GM12878 (cell line): Measurements from ENCODE around the gene SRRM3. TPM values are rescaled to one million over a fixed set of nuclear protein-coding genes. Genes with fewer than 3 reads are reported as not detected.

Source experiments
- ATAC-seq: fragments of 200-7000 bp; cut with Tn5 transposase; 3 replicates; pipeline ENCODE4 v1.9.1; 2020; ENCODE audit warnings: mild to moderate bottlenecking, moderate library complexity
- BruUV-seq: library from RNA; stranded (reverse); fragments of 400-500 nt; replicated peaks from 2 replicates; lab custom pipeline; 2021; lab: Mats Ljungman, UMichigan
- CTCF ChIA-PET: fragments of 300-600 bp; sonication (Branson Sonifier 250); formaldehyde crosslinking; extraction: SDS; loops from one replicate; lab custom pipeline; 2021; ENCODE audit warnings: inconsistent platforms; lab: Yijun Ruan, JAX
- POLR2A ChIA-PET: fragments of 350-600 bp; formaldehyde crosslinking; extraction: SDS; loops from one replicate; lab custom pipeline; 2021; ENCODE audit warnings: inconsistent platforms; lab: Charles Lee
- RAD21 ChIA-PET: fragments of 300-600 bp; sonication (Branson Sonifier 250); formaldehyde crosslinking; loops from one replicate; lab custom pipeline; 2023; ENCODE audit warnings: antibody characterized with exemption; ENCODE audit not compliant: unreplicated experiment; lab: Charles Lee
- SMC1A ChIA-PET: fragments of 300-600 bp; sonication (Branson Sonifier 250); formaldehyde crosslinking; loops from one replicate; lab custom pipeline; 2023; ENCODE audit not compliant: unreplicated experiment, uncharacterized antibody; lab: Charles Lee
- DNase-seq: peaks from one replicate; pipeline ENCODE4 v3.0.0-alpha.2; 2011; ENCODE audit warnings: low read depth, low spot score
- FAIRE-seq: peaks from 3 replicates; lab custom pipeline; 2011; peaks lifted over from hg19 to GRCh38; lab: Jason Lieb, UNC
- H2AFZ ChIP-seq: 2 replicates; pipeline ENCODE4 v1.6.0; 2011; ENCODE audit warnings: low read depth, low read length, control low read depth; ENCODE audit not compliant: control insufficient read depth
- H3K27ac ChIP-seq: 2 replicates; pipeline ENCODE4 v1.5.1; 2011; ENCODE audit warnings: control low read depth; ENCODE audit not compliant: control insufficient read depth, insufficient read depth
- H3K27me3 ChIP-seq, 2 experiments: replicated peaks in 1 of 2; 2 replicates each; pipeline versions ENCODE4 v1.6.0 to v1.6.1; 2011; ENCODE audit warnings: low read length in 1 of 2; ENCODE audit not compliant: control insufficient read depth in 2 of 2, insufficient read depth in 2 of 2
- H3K36me3 ChIP-seq, 2 experiments: 2 replicates each; pipeline ENCODE4 v1.5.1; 2011; ENCODE audit warnings: low read length in 1 of 2; ENCODE audit not compliant: control insufficient read depth in 2 of 2, insufficient read depth in 2 of 2
- H3K4me1 ChIP-seq: 2 replicates; pipeline ENCODE4 v1.6.1; 2011; ENCODE audit warnings: mild to moderate bottlenecking, low read length, moderate library complexity, mixed read lengths; ENCODE audit not compliant: control insufficient read depth, insufficient read depth
- H3K4me2 ChIP-seq: 2 replicates; pipeline ENCODE4 v1.6.0; 2011; ENCODE audit warnings: control low read depth; ENCODE audit not compliant: control insufficient read depth, insufficient read depth
- H3K4me3 ChIP-seq: fragments of 200-600 bp; sonication (generic); 2 replicates; pipeline ENCODE4 v1.5.1; 2016
- H3K79me2 ChIP-seq: 2 replicates; pipeline ENCODE4 v1.6.0; 2011; ENCODE audit warnings: low read length; ENCODE audit not compliant: control insufficient read depth, insufficient read depth
- H3K9ac ChIP-seq: 2 replicates; pipeline ENCODE4 v1.8.0; 2011; ENCODE audit warnings: low read length, control low read depth, mixed read lengths; ENCODE audit not compliant: control insufficient read depth, insufficient read depth
- H3K9me3 ChIP-seq: replicated peaks from 3 replicates; pipeline ENCODE4 v1.5.1; 2011; ENCODE audit warnings: mild to moderate bottlenecking, low read length; ENCODE audit not compliant: control insufficient read depth, insufficient read depth
- H4K20me1 ChIP-seq: 2 replicates; pipeline ENCODE4 v1.6.0; 2011; ENCODE audit not compliant: control insufficient read depth, insufficient read depth
- CBFB ChIP-seq: IDR thresholded peaks from 2 replicates; pipeline ENCODE4 v1.6.1; 2016; ENCODE audit warnings: antibody characterized with exemption, low read depth
- HCFC1 ChIP-seq: fragments of 150-350 bp; IDR thresholded peaks from 2 replicates; pipeline ENCODE4 v1.6.1; 2014; ENCODE audit warnings: low read length
- IRF4 ChIP-seq: IDR thresholded peaks from 2 replicates; pipeline ENCODE4 v1.6.1; 2011; ENCODE audit warnings: low read depth, low read length
- MYC ChIP-seq: IDR thresholded peaks from 2 replicates; pipeline ENCODE4 v1.6.1; 2011; ENCODE audit warnings: mild to moderate bottlenecking, low read length, moderate library complexity, inconsistent platforms; ENCODE audit not compliant: insufficient read depth, insufficient replicate concordance, insufficient read length, severe bottlenecking
- POU2F2 ChIP-seq: IDR thresholded peaks from 3 replicates; pipeline ENCODE4 v1.6.1; 2011; ENCODE audit warnings: low read depth, mild to moderate bottlenecking, low read length, borderline replicate concordance
- RAD21 ChIP-seq: IDR thresholded peaks from 2 replicates; pipeline ENCODE4 v1.6.1; 2011; ENCODE audit warnings: mild to moderate bottlenecking, low read depth, low read length, moderate library complexity; ENCODE audit not compliant: insufficient read depth
- SMARCA5 ChIP-seq: fragments of 450-650 bp; IDR thresholded peaks from 2 replicates; pipeline ENCODE4 v1.6.1; 2017; ENCODE audit warnings: mild to moderate bottlenecking
- SREBF1 ChIP-seq: IDR thresholded peaks from 2 replicates; pipeline ENCODE4 v1.6.1; 2012; ENCODE audit warnings: mild to moderate bottlenecking, low read length
- SUZ12 ChIP-seq: fragments of 200-600 bp; sonication (generic); IDR thresholded peaks from one replicate; pipeline ENCODE4 v1.6.1; 2018; ENCODE audit warnings: antibody characterized with exemption, mild to moderate bottlenecking; ENCODE audit not compliant: unreplicated experiment
- WRNIP1 ChIP-seq: IDR thresholded peaks from 2 replicates; pipeline ENCODE4 v1.6.1; 2011; ENCODE audit warnings: low read depth, low read length, improper control_type of control experiment, borderline replicate concordance
- ZNF274 ChIP-seq: IDR thresholded peaks from one replicate; pipeline ENCODE4 v1.8.0; 2011; ENCODE audit not compliant: insufficient read length, insufficient read depth
- WGBS: methylation state at CpG from one replicate; pipeline ENCODE4 v1.1.6; 2016; ENCODE audit warnings: low lambda C conversion rate; ENCODE audit not compliant: insufficient replicate concordance, insufficient coverage; ENCODE audit errors: missing lambda C conversion rate; 5-methylcytosine and 5-hydroxymethylcytosine counted together
- in situ Hi-C: fragments of 300-500 bp; cut with MboI; formaldehyde crosslinking; loops from 9 replicates; pipeline ENCODE4 v1.14.3; 2018; ENCODE audit warnings: mixed read lengths
- intact Hi-C: fragments of 100-400 bp; cut with micrococcal nuclease; formaldehyde crosslinking; loops from one replicate; pipeline ENCODE4 v1.14.2; 2022; ENCODE audit not compliant: unreplicated experiment
- polyA plus RNA-seq, 11 experiments: library from polyadenylated mRNA; depleted of rRNA in 4 of 11; unstranded in 6 of 11; stranded (reverse) in 5 of 11; fragments of >200 nt; fragmentation: Nextera tagmentation in 4 of 11; fragmentation: Illumina TruSeq in 1 of 11; extraction: Ambion mirVana in 4 of 11; extraction: Trizol in 1 of 11; gene quantifications; 1 replicate in 1 of 11; 2 replicates in 10 of 11; pipeline versions ENCODE4 v1.2.1 to v1.2.3, GENCODE V29; 2011 to 2016; ENCODE audit warnings: inconsistent platforms in 2 of 11, missing spikeins in 2 of 11, low read depth in 1 of 11
- total RNA-seq, 4 experiments: library from RNA; depleted of rRNA in 3 of 4; stranded (reverse); fragments of >200 nt in 3 of 4; fragmentation: Illumina TruSeq in 1 of 4; extraction: Trizol in 1 of 4; gene quantifications; 2 replicates each; pipeline versions ENCODE4 v1.2.1 to v1.2.3, GENCODE V29; 2013 to 2021
- TF ChIP-seq, protein P1 (sequence below): IDR thresholded peaks from 2 replicates; pipeline ENCODE4 v1.6.1; 2012; ENCODE audit warnings: low read depth, low read length, improper control_type of control experiment
- TF ChIP-seq, protein P2 (sequence below): fragments of 450-650 bp; IDR thresholded peaks from 2 replicates; pipeline ENCODE4 v1.6.1; 2018; ENCODE audit warnings: mild to moderate bottlenecking, low read depth, moderate library complexity; ENCODE audit not compliant: partially characterized antibody
- TF ChIP-seq, protein P3 (sequence below), 3 experiments: IDR thresholded peaks in 2 of 3; conservative IDR thresholded peaks in 1 of 3; 2 replicates each; pipeline ENCODE4 v1.5.1; 2011; ENCODE audit warnings: low read depth in 3 of 3, low read length in 3 of 3, mild to moderate bottlenecking in 3 of 3, control low read depth in 2 of 3, moderate library complexity in 2 of 3, inconsistent platforms in 1 of 3, mixed read lengths in 1 of 3; ENCODE audit not compliant: control insufficient read depth in 2 of 3, insufficient read depth in 1 of 3; ENCODE audit errors: extremely low read depth in 1 of 3

The SRRM3 gene
- total and polyA plus RNA-seq, 10 of the 15 experiments (the other 5 are each of a cell fraction or from before 2014, with no cell fraction given): 0.03 to 0.15 (median 0.05) TPM; not detected in 6

DNA sequence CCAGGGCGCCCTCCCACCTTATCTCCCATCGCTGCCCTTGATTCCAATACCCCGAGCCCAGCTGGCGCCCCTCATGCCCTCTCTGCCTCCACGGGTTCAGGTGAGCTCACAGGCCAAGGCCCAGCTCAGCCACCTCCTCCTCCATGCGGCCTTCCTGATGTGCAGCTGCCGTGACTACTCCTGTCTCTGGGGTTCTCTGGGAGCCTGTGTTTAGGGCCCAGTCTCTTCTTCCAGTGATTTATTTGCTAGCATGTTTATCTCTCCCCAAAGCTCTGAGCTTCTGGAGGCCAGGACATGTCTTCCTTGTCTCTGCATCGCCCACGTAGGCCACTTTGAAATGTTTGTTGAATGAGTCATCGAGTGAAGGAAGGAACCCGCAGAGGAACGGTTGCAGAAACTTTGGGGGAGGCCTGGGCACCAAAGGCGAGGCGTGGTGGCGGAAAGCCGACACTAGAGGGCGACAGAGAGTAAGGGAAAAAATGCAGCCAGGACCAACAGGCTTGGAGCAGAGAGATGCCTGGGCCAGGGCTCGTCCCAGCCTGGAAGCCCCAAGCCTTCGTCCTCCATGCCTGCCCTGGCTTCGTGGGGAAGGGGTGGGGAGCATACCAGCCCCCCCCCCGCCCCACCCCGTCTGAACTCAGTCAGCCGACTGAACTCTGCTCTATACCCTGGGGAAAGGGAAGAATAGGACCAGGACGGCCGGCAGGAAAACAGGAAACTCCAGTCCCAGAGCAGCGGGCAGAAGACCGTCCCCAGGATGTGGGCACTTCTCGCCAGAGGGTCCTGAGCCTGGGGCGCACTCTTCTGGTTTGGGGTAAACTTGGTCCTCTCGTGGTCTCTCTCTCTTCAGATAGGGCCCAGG, 89.9 kb downstream of the SRRM3 start:
- Histone ChIP-seq H3K27me3 (no peaks in the 10 kb centered on the region), H3K27ac (peak overlapping the region; percentile 13), H3K9ac (peak overlapping the region; percentile 7; the same call in 1 of the 2 replicates), H3K4me1 (peaks cover 6% of the 10 kb centered on the region), H3K4me3 (no peak overlapping the region), H3K9me3 (no peaks in the 10 kb centered on the region), H4K20me1 (no peaks in the 10 kb centered on the region), H3K36me3 (no peaks in the 10 kb centered on the region), H3K4me2 (peak overlapping the region; percentile 14; the same call in 1 of the 2 replicates), H3K79me2 (no peaks in the 10 kb centered on the region), H2AFZ (peak overlapping the region; percentile 77)
- ChIA-PET RAD21 (interaction anchor here (0.7 to 3.1 kb wide), 7 partner anchors 11 to 121 kb away, joined by 3 to 86 read pairs (median 5); partner anchors contain the start of gene HSPB1), CTCF (interaction anchor here (0.7 to 12.9 kb wide), 20 partner anchors 10 to 271 kb away, joined by 3 to 229 read pairs (median 4); partner anchors contain the start of genes HSPB1 and YWHAG), POLR2A (interaction anchor here (0.8 to 2.1 kb wide), 6 partner anchors 10 to 26 kb away, joined by 3 to 12 read pairs (median 4); partner anchors contain the start of gene HSPB1), SMC1A (interaction anchor here (0.6 to 3.0 kb wide), 8 partner anchors 10 to 120 kb away, joined by 3 to 34 read pairs (median 5); partner anchors contain the start of gene HSPB1)
- BruUV-seq: no TSS peak
- ATAC-seq (peak; percentile 93), DNase-seq (peak; percentile 77), FAIRE-seq (peak; percentile 95)
- in situ Hi-C loops: no loop called here
- WGBS: 13% methylated on average over 27 of the region's 30 CpGs
- intact Hi-C loops: loop anchor here (1.0 kb wide), 2 partner anchors 23 to 113 kb away; no protein-coding TSS in a partner anchor
- TF ChIP-seq RAD21 (peak; percentile 81), ZNF274 (no peak), SMARCA5 (peak; percentile 87; the same call in 1 of the 2 replicates), SUZ12 (no peak), IRF4 (peak; percentile 54; the same call in 1 of the 2 replicates), MYC (no peak), WRNIP1 (no peak), POU2F2 (no peak; the same call in 2 of the 3 replicates), HCFC1 (no peak; the same call in 1 of the 2 replicates), SREBF1 (no peak), CBFB (no peak)
- TF ChIP-seq, protein P1, sequence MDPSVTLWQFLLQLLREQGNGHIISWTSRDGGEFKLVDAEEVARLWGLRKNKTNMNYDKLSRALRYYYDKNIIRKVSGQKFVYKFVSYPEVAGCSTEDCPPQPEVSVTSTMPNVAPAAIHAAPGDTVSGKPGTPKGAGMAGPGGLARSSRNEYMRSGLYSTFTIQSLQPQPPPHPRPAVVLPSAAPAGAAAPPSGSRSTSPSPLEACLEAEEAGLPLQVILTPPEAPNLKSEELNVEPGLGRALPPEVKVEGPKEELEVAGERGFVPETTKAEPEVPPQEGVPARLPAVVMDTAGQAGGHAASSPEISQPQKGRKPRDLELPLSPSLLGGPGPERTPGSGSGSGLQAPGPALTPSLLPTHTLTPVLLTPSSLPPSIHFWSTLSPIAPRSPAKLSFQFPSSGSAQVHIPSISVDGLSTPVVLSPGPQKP: no peak
- TF ChIP-seq, protein P2, sequence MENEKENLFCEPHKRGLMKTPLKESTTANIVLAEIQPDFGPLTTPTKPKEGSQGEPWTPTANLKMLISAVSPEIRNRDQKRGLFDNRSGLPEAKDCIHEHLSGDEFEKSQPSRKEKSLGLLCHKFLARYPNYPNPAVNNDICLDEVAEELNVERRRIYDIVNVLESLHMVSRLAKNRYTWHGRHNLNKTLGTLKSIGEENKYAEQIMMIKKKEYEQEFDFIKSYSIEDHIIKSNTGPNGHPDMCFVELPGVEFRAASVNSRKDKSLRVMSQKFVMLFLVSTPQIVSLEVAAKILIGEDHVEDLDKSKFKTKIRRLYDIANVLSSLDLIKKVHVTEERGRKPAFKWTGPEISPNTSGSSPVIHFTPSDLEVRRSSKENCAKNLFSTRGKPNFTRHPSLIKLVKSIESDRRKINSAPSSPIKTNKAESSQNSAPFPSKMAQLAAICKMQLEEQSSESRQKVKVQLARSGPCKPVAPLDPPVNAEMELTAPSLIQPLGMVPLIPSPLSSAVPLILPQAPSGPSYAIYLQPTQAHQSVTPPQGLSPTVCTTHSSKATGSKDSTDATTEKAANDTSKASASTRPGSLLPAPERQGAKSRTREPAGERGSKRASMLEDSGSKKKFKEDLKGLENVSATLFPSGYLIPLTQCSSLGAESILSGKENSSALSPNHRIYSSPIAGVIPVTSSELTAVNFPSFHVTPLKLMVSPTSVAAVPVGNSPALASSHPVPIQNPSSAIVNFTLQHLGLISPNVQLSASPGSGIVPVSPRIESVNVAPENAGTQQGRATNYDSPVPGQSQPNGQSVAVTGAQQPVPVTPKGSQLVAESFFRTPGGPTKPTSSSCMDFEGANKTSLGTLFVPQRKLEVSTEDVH: no peak
- TF ChIP-seq, protein P3, sequence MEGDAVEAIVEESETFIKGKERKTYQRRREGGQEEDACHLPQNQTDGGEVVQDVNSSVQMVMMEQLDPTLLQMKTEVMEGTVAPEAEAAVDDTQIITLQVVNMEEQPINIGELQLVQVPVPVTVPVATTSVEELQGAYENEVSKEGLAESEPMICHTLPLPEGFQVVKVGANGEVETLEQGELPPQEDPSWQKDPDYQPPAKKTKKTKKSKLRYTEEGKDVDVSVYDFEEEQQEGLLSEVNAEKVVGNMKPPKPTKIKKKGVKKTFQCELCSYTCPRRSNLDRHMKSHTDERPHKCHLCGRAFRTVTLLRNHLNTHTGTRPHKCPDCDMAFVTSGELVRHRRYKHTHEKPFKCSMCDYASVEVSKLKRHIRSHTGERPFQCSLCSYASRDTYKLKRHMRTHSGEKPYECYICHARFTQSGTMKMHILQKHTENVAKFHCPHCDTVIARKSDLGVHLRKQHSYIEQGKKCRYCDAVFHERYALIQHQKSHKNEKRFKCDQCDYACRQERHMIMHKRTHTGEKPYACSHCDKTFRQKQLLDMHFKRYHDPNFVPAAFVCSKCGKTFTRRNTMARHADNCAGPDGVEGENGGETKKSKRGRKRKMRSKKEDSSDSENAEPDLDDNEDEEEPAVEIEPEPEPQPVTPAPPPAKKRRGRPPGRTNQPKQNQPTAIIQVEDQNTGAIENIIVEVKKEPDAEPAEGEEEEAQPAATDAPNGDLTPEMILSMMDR (IDR thresholded peaks at IDR 0.05 in 2 of 3, conservative IDR thresholded peaks at IDR 0.05 in 1 of 3; ENCODE audit: control insufficient read depth in 2 of 3, extremely low read depth in 1 of 3, insufficient read depth in 1 of 3, low read depth in 3 of 3, low read length in 3 of 3): peak; percentile 95 to 98 (median 98); a peak in 5 of 6 replicates
